HG03159 (cell line): Measurements from ENCODE around the gene MITF.
"Not testable (repeated sequence)": the region's sequence is repeated elsewhere in the genome, so short reads cannot be mapped to it uniquely, and the experiment has no call there.

Experiments
- ATAC-seq: cut with Tn5 transposase; IDR thresholded peaks from one replicate; pipeline ENCODE4 v1.9.1; 2021; ENCODE audit warnings: mild to moderate bottlenecking, moderate library complexity; ENCODE audit not compliant: unreplicated experiment

The MITF gene

GRCh38 chr3:69901802-69902201 lies 162.5 kb downstream of the MITF start:
- no peak for ATAC-seq

GRCh38 chr3:69902386-69902785 lies 163.1 kb downstream of the MITF start:
- ATAC-seq, result no peak

GRCh38 chr3:69906351-69906966 lies 167.2 kb downstream of the MITF start:
- ATAC-seq, result no peak

GRCh38 chr3:69907554-69907953 lies 168.3 kb downstream of the MITF start:
- no peak for ATAC-seq

- not testable (repeated sequence) for ATAC-seq
These were observed 170.6 kb downstream of the MITF start for GRCh38 chr3:69909859-69910258.

GRCh38 chr3:69913422-69913821 lies 174.2 kb downstream of the MITF start:
- ATAC-seq, result no peak

GRCh38 chr3:69914395-69914794 lies 175.1 kb downstream of the MITF start:
- ATAC-seq, result no peak

- no peak for ATAC-seq
These were observed 176.5 kb downstream of the MITF start for GRCh38 chr3:69915726-69916125.

GRCh38 chr3:69920009-69920408 lies 180.7 kb downstream of the MITF start:
- not testable (repeated sequence) for ATAC-seq

GRCh38 chr3:69921651-69922050 lies 182.4 kb downstream of the MITF start:
- no peak for ATAC-seq

- ATAC-seq, result no peak
These were observed 183.3 kb downstream of the MITF start for GRCh38 chr3:69922521-69923000.

- ATAC-seq, result no peak
These were observed 186.2 kb downstream of the MITF start for GRCh38 chr3:69925506-69925905.

GRCh38 chr3:69926385-69926784 lies 187.1 kb downstream of the MITF start:
- ATAC-seq, result no peak

- no peak for ATAC-seq
These were observed 188.3 kb downstream of the MITF start for GRCh38 chr3:69927571-69927970.

GRCh38 chr3:69929019-69929418 lies 189.8 kb downstream of the MITF start:
- ATAC-seq, result no peak

- no peak for ATAC-seq
These were observed 191.3 kb downstream of the MITF start for GRCh38 chr3:69930564-69930963.

GRCh38 chr3:69932087-69932486 lies 192.8 kb downstream of the MITF start:
- no peak for ATAC-seq

GRCh38 chr3:69932501-69932900 lies 193.2 kb downstream of the MITF start:
- no peak for ATAC-seq

- no peak for ATAC-seq
These were observed 195.1 kb downstream of the MITF start for GRCh38 chr3:69934398-69934797.

- no peak for ATAC-seq
These were observed 197.0 kb downstream of the MITF start for GRCh38 chr3:69936266-69936665.

GRCh38 chr3:69938061-69938460 lies 198.8 kb downstream of the MITF start:
- no peak for ATAC-seq

GRCh38 chr3:69938931-69939330 lies 199.7 kb downstream of the MITF start:
- no peak for ATAC-seq

GRCh38 chr3:69941037-69941436 lies 201.8 kb downstream of the MITF start:
- no peak for ATAC-seq
